Uterus (tissue), 2 donors: ENCODE measurements around the gene YOD1.

Source experiments
- POLR2A ChIP-seq, 2 donors: fragments of 450-650 bp; IDR thresholded peaks; one replicate each; pipeline ENCODE4 v1.6.1; 2016; ENCODE audit warnings: antibody characterized with exemption in 2 of 2, mild to moderate bottlenecking in 1 of 2, moderate library complexity in 1 of 2
- TF ChIP-seq, protein P1 (sequence below), 4 experiments: fragments of 200-600 bp in 2 of 4; fragments of 450-650 bp in 2 of 4; sonication (generic) in 2 of 4; IDR thresholded peaks; one replicate each; pipeline ENCODE4 v1.5.1; 2016 to 2019; ENCODE audit warnings: antibody characterized with exemption in 4 of 4, mild to moderate bottlenecking in 2 of 4, moderate library complexity in 1 of 4

GRCh38 chr1:207007352-207008033, 43.5 kb downstream of the YOD1 start:
- TF ChIP-seq, protein P1, sequence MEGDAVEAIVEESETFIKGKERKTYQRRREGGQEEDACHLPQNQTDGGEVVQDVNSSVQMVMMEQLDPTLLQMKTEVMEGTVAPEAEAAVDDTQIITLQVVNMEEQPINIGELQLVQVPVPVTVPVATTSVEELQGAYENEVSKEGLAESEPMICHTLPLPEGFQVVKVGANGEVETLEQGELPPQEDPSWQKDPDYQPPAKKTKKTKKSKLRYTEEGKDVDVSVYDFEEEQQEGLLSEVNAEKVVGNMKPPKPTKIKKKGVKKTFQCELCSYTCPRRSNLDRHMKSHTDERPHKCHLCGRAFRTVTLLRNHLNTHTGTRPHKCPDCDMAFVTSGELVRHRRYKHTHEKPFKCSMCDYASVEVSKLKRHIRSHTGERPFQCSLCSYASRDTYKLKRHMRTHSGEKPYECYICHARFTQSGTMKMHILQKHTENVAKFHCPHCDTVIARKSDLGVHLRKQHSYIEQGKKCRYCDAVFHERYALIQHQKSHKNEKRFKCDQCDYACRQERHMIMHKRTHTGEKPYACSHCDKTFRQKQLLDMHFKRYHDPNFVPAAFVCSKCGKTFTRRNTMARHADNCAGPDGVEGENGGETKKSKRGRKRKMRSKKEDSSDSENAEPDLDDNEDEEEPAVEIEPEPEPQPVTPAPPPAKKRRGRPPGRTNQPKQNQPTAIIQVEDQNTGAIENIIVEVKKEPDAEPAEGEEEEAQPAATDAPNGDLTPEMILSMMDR (IDR thresholded peaks at IDR 0.05) = no peak
- TF ChIP-seq POLR2A (IDR thresholded peaks at IDR 0.05) = no peak
